K562 (cell line): Measurements from ENCODE around the gene GAL3ST1. TPM values are rescaled to one million over a fixed set of nuclear protein-coding genes. Genes with fewer than 3 reads are reported as not detected.
A peak's percentile ranks its signal among the peaks of the same experiment; 100 is the strongest.

Experiments
- ATAC-seq: fragments of 200-7000 bp; cut with Tn5 transposase; 3 replicates; pipeline ENCODE4 v1.9.1; 2020; ENCODE audit warnings: moderate library complexity
- BruUV-seq: library from RNA; stranded (reverse); fragments of 400-500 nt; replicated peaks from 2 replicates; lab custom pipeline; 2021; lab: Mats Ljungman, UMichigan
- CTCF ChIA-PET: fragments of 300-600 bp; formaldehyde crosslinking; extraction: SDS; loops from one replicate; lab custom pipeline; 2021; ENCODE audit warnings: low intra/inter-chr PET ratio; lab: Yijun Ruan, JAX
- POLR2A ChIA-PET: fragments of 300-600, 350-650 bp; sonication (Branson Sonifier 250); formaldehyde crosslinking; extraction: SDS; loops from one replicate; lab custom pipeline; 2021; ENCODE audit warnings: antibody characterized with exemption, inconsistent platforms; lab: Yijun Ruan, JAX
- DNase-seq, 4 experiments: peaks; one replicate each; pipeline versions ENCODE4 v3.0.0 to v3.0.0-alpha.2; 2011 to 2018; ENCODE audit warnings: low spot score in 3 of 4, mixed read lengths in 3 of 4; ENCODE audit errors: extremely low read depth in 1 of 4
- FAIRE-seq: peaks from 2 replicates; lab custom pipeline; 2011; peaks lifted over from hg19 to GRCh38; lab: Jason Lieb, UNC
- H2AFZ ChIP-seq: 2 replicates; pipeline ENCODE4 v1.6.0; 2011; ENCODE audit warnings: low read depth, low read length, control low read depth, inconsistent platforms
- H3K27ac ChIP-seq: fragments of 200-600 bp; 3 replicates; pipeline ENCODE4 v1.8.0; 2011; ENCODE audit warnings: low read depth, mild to moderate bottlenecking, control low read depth, inconsistent platforms, low read length, moderate library complexity, mixed read lengths; ENCODE audit errors: extremely low read depth
- H3K27me3 ChIP-seq, 2 experiments: fragments of 300-600 bp in 1 of 2; 2 replicates in 1 of 2; 3 replicates in 1 of 2; pipeline versions ENCODE4 v1.6.0 to v1.8.0; 2011; ENCODE audit warnings: inconsistent platforms in 2 of 2, low read length in 2 of 2, mild to moderate bottlenecking in 1 of 2, mixed read lengths in 1 of 2, moderate library complexity in 1 of 2; ENCODE audit not compliant: control insufficient read depth in 2 of 2, insufficient read depth in 2 of 2
- H3K36me3 ChIP-seq: fragments of 300-600 bp; 3 replicates; pipeline ENCODE4 v1.8.0; 2011; ENCODE audit warnings: mild to moderate bottlenecking, low read length, inconsistent platforms; ENCODE audit not compliant: control insufficient read depth, insufficient read depth
- H3K4me1 ChIP-seq, 2 experiments: fragments of 200-600 bp in 1 of 2; replicated peaks in 1 of 2; 2 replicates in 1 of 2; 3 replicates in 1 of 2; pipeline versions ENCODE4 v1.5.1 to v1.8.0; 2011; ENCODE audit warnings: inconsistent platforms in 2 of 2, low read length in 2 of 2, mild to moderate bottlenecking in 1 of 2, mixed read lengths in 1 of 2, moderate library complexity in 1 of 2; ENCODE audit not compliant: control insufficient read depth in 2 of 2, insufficient read depth in 2 of 2
- H3K4me2 ChIP-seq: 2 replicates; pipeline ENCODE4 v1.6.1; 2011; ENCODE audit warnings: low read length, control low read depth, inconsistent platforms, mixed read lengths; ENCODE audit not compliant: insufficient read depth
- H3K4me3 ChIP-seq: fragments of 200-600 bp; sonication (generic), shearing (Covaris generic); 2 replicates; pipeline ENCODE4 v1.5.1; 2016; ENCODE audit warnings: control low read depth, inconsistent platforms
- H3K79me2 ChIP-seq: fragments of 200-600 bp; 3 replicates; pipeline ENCODE4 v1.8.0; 2011; ENCODE audit warnings: low read length, inconsistent platforms; ENCODE audit not compliant: control insufficient read depth, insufficient read depth
- H3K9ac ChIP-seq, 2 experiments: 2 replicates each; pipeline versions ENCODE4 v1.6.0 to v1.6.1; 2011; ENCODE audit warnings: low read depth in 2 of 2, low read length in 2 of 2, control low read depth in 1 of 2, inconsistent platforms in 1 of 2, mild to moderate bottlenecking in 1 of 2, mixed read lengths in 1 of 2; ENCODE audit not compliant: insufficient read depth in 1 of 2
- H3K9me1 ChIP-seq: one replicate; pipeline ENCODE4 v1.6.0; 2011; ENCODE audit warnings: inconsistent platforms, mild to moderate bottlenecking, low read length, moderate library complexity; ENCODE audit not compliant: control insufficient read depth, insufficient read depth
- H3K9me3 ChIP-seq: replicated peaks from 2 replicates; pipeline ENCODE4 v1.5.1; 2011; ENCODE audit warnings: low read depth, low read length, inconsistent platforms; ENCODE audit not compliant: control insufficient read depth, insufficient read depth
- H4K20me1 ChIP-seq: replicated peaks from 2 replicates; pipeline ENCODE4 v1.6.1; 2011; ENCODE audit warnings: low read length, inconsistent platforms, mixed read lengths; ENCODE audit not compliant: control insufficient read depth, insufficient read depth
- ADNP ChIP-seq: fragments of 200-800 bp; sonication (Bioruptor generic); IDR thresholded peaks from 2 replicates; pipeline ENCODE4 v1.6.1; 2016; ENCODE audit warnings: missing genetic modification characterization, missing compliant biosample characterization
- BCOR ChIP-seq: fragments of 450-650 bp; IDR thresholded peaks from 2 replicates; pipeline ENCODE4 v1.6.1; 2016
- BRCA1 ChIP-seq, 2 experiments: fragments of 450-650 bp in 1 of 2; sonication (generic) in 1 of 2; formaldehyde crosslinking in 1 of 2; IDR thresholded peaks; 2 replicates each; pipeline versions ENCODE4 v1.5.0 to v1.6.1; 2017 to 2020; ENCODE audit warnings: mild to moderate bottlenecking in 1 of 2, missing genetic modification reagents in 1 of 2
- HDAC2 ChIP-seq: fragments of 450-650 bp; IDR thresholded peaks from 2 replicates; pipeline ENCODE4 v1.6.1; 2016; ENCODE audit warnings: mild to moderate bottlenecking
- KDM1A ChIP-seq, 2 experiments: fragments of 450-650 bp; IDR thresholded peaks; 2 replicates each; pipeline ENCODE4 v1.6.1; 2016; ENCODE audit warnings: mild to moderate bottlenecking in 2 of 2
- POLR2G ChIP-seq: fragments of 200-400 bp; formaldehyde crosslinking; IDR thresholded peaks from 2 replicates; pipeline ENCODE4 v1.6.1; 2017; ENCODE audit warnings: low read depth, mild to moderate bottlenecking, antibody characterized with exemption, low read length, moderate library complexity
- RBM25 ChIP-seq: fragments of 200-400 bp; formaldehyde crosslinking; IDR thresholded peaks from 2 replicates; pipeline ENCODE4 v1.6.1; 2018; ENCODE audit warnings: low read length, low read depth, moderate library complexity; ENCODE audit not compliant: severe bottlenecking
- TAF7 ChIP-seq: fragments of 450-650 bp; IDR thresholded peaks from 2 replicates; pipeline ENCODE4 v1.6.1; 2016; ENCODE audit warnings: missing genetic modification characterization, missing compliant biosample characterization
- ZFP36 ChIP-seq: fragments of 150-350 bp; IDR thresholded peaks from 2 replicates; pipeline ENCODE4 v1.6.1; 2018; ENCODE audit warnings: low read length, low read depth; ENCODE audit not compliant: partially characterized antibody
- WGBS: fragments of 100-300 bp; shearing (Covaris generic); methylation state at CpG from one replicate; pipeline ENCODE4 v1.1.6; 2016; ENCODE audit warnings: low coverage, mixed read lengths; ENCODE audit not compliant: insufficient coverage; ENCODE audit errors: missing lambda C conversion rate; 5-methylcytosine and 5-hydroxymethylcytosine counted together
- in situ Hi-C: fragments of 300-500 bp; cut with MboI; formaldehyde crosslinking; loops from 4 replicates; pipeline ENCODE4 v1.15.0; 2018; ENCODE audit warnings: inconsistent platforms, mixed read lengths
- intact Hi-C: fragments of 100-400 bp; cut with micrococcal nuclease; formaldehyde crosslinking; loops from 2 replicates; pipeline ENCODE4 v1.14.2; 2022
- polyA plus RNA-seq, 8 experiments: library from polyadenylated mRNA; depleted of rRNA in 4 of 8; stranded (reverse) in 5 of 8; unstranded in 3 of 8; fragments of >200 nt; fragmentation: Nextera tagmentation in 2 of 8; fragmentation: Illumina TruSeq in 1 of 8; extraction: Ambion mirVana in 2 of 8; extraction: Trizol in 1 of 8; gene quantifications; 2 replicates each; pipeline versions ENCODE4 v1.2.1 to v1.2.3, GENCODE V29; 2011 to 2014; ENCODE audit warnings: inconsistent platforms in 1 of 8, missing spikeins in 1 of 8
- total RNA-seq, 7 experiments: library from RNA; depleted of rRNA in 6 of 7; stranded (reverse); fragments of >200 nt in 6 of 7; fragmentation: Illumina TruSeq in 2 of 7; extraction: Trizol in 2 of 7; gene quantifications; 2 replicates each; pipeline versions ENCODE4 v1.2.1 to v1.2.3, GENCODE V29; 2011 to 2021; ENCODE audit warnings: low replicate concordance in 1 of 7
- TF ChIP-seq, protein P1 (sequence below): fragments of 250-450 bp; sonication (Bioruptor Pico); IDR thresholded peaks from 2 replicates; pipeline ENCODE4 v1.8.0; 2021; ENCODE audit warnings: mild to moderate bottlenecking, moderate library complexity

The GAL3ST1 gene
- total and polyA plus RNA-seq, 9 of the 15 experiments (the other 6 are each of a cell fraction or from before 2014, with no cell fraction given), result 0.03 to 1.9 (median 0.33) TPM; not detected in 1

DNA sequence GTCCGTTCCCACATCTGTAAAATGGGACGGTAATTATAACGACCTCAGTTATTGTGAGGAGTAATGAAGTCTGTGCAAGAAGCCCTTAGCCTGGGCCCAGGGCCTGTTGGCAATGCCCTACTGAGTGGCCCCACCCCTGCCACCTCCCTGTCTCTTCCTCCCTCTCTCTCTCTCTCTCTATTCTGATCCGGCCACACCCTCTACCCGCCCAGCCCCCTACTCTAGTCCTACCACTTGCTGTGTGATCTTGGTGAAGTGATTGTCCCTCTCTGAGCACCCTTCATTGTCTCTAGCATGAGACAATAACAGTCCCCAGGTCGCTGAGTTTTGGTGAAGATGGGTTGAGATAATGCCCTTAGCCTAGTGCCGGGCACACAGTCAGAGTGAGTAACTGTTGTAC lies 20.5 kb downstream of the GAL3ST1 start:
- Histone ChIP-seq H3K27ac (no peak overlapping the region), H3K9me3 (no peaks in the 10 kb centered on the region), H3K36me3 (no peaks in the 10 kb centered on the region), H3K4me2 (no peak overlapping the region), H3K9ac (peak overlapping the region in 1 of 2 experiments; percentile 17; a peak in 1 of 4 replicates), H3K79me2 (no peaks in the 10 kb centered on the region), H3K27me3 (no peaks in the 10 kb centered on the region), H2AFZ (no peak overlapping the region), H3K4me3 (no peak overlapping the region), H3K9me1 (no peaks in the 10 kb centered on the region), H4K20me1 (no peaks in the 10 kb centered on the region), H3K4me1 (peaks cover 0 to 13% of the 10 kb centered on the region in 2 experiments; a peak in 2 of 5 replicates)
- no TSS peak for BruUV-seq
- TF ChIP-seq POLR2G (no peak), BRCA1 (IDR thresholded peaks at IDR 0.05) (no peak), BRCA1 (CRISPR knock-in tag; IDR thresholded peaks at IDR 0.05) (no peak)
- ATAC-seq (no peak), FAIRE-seq (no peak), DNase-seq (no peak)
- ChIA-PET CTCF (no interaction called here), POLR2A (no interaction called here)
- WGBS, result 17% methylated on average over 5 of the region's 7 CpGs
- intact Hi-C loops (no loop called here), in situ Hi-C loops (no loop called here)

DNA sequence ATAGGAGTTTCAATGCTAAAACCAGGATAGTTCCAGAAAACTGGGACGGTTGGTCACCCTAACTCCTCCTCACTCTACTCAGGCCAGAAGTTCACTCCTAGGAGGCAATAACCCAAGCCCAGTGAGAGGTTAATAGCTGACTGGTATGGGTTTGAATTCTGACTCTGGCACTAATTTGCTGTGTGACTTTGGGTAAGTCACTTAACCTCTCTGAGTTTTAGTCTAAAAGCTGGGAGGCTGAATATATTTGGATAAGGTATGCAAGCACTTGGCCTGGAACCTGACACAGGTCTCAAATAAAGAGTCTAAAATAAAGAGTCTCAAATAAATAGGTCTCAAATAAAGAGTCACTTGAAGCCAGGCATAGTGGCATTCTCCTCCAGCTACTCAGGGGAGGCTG lies 21.7 kb downstream of the GAL3ST1 start:
- Histone ChIP-seq H2AFZ (no peak overlapping the region), H3K9ac (no peak overlapping the region), H3K4me2 (no peak overlapping the region), H3K27ac (no peak overlapping the region), H3K4me1 (peaks cover 0 to 13% of the 10 kb centered on the region in 2 experiments; a peak in 2 of 5 replicates), H3K4me3 (no peak overlapping the region), H3K36me3 (no peaks in the 10 kb centered on the region), H3K27me3 (no peaks in the 10 kb centered on the region), H3K79me2 (no peaks in the 10 kb centered on the region), H4K20me1 (no peaks in the 10 kb centered on the region), H3K9me1 (no peaks in the 10 kb centered on the region), H3K9me3 (no peaks in the 10 kb centered on the region)
- ATAC-seq, result no peak
- intact Hi-C loops, result no loop called here
- ChIA-PET CTCF (no interaction called here), POLR2A (interaction anchor here (0.7 kb wide), 1 partner anchor 97 kb away, joined by 3 read pairs; no protein-coding TSS in a partner anchor)
- DNase-seq, result no peak
- TF ChIP-seq KDM1A (IDR thresholded peaks at IDR 0.05) (peak; percentile 16 to 55; a peak in 3 of 4 replicates), TAF7 (tag) (no peak), HDAC2 (peak; percentile 30; the same call in 1 of the 2 replicates), ADNP (tag) (0 out of 2 replicates have a peak, but pooled peaks have one; percentile 24), BCOR (peak; percentile 84), ZFP36 (peak; percentile 65), RBM25 (peak; percentile 80)
- TF ChIP-seq, protein P1, sequence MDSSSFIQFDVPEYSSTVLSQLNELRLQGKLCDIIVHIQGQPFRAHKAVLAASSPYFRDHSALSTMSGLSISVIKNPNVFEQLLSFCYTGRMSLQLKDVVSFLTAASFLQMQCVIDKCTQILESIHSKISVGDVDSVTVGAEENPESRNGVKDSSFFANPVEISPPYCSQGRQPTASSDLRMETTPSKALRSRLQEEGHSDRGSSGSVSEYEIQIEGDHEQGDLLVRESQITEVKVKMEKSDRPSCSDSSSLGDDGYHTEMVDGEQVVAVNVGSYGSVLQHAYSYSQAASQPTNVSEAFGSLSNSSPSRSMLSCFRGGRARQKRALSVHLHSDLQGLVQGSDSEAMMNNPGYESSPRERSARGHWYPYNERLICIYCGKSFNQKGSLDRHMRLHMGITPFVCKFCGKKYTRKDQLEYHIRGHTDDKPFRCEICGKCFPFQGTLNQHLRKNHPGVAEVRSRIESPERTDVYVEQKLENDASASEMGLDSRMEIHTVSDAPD (CRISPR knock-in tag), result no peak
- in situ Hi-C loops, result no loop called here
- WGBS, result 0% methylated on average over 1 of the region's 1 CpG
- no peak for FAIRE-seq
- no TSS peak for BruUV-seq
